PC-3 (cell line): ENCODE results near the gene TTC28.

Experiments
- CTCF ChIP-seq: fragments of 300-600 bp; sonication (generic); conservative IDR thresholded peaks from 2 replicates; pipeline ENCODE4 v1.5.1; 2017; ENCODE audit warnings: antibody characterized with exemption, low read depth, mild to moderate bottlenecking, low read length
- EZH2 ChIP-seq: fragments of 300-600 bp; sonication (generic); IDR thresholded peaks from one replicate; pipeline ENCODE4 v1.6.1; 2017; ENCODE audit warnings: antibody characterized with exemption, mild to moderate bottlenecking, low read length; ENCODE audit not compliant: unreplicated experiment

GRCh38 chr22:28183078-28183860 lies 496.4 kb downstream of the TTC28 start:
- TF ChIP-seq CTCF, result no peak
- no peak for TF ChIP-seq EZH2
